Activated naive CD4-positive, alpha-beta T cell treated with anti-CD3 and anti-CD28 coated beads, Interleukin-2, amount 50 U/mL, for 24 hours (primary cell): ENCODE data around the gene INTS11.

Experiments
- H3K27ac Mint-ChIP-seq: one replicate; pipeline ENCODE4 v1.8.0; 2021; ENCODE audit warnings: mild to moderate bottlenecking, mixed read lengths
- H3K27me3 Mint-ChIP-seq: one replicate; pipeline ENCODE4 v1.8.0; 2021; ENCODE audit warnings: mixed read lengths
- H3K36me3 Mint-ChIP-seq: one replicate; pipeline ENCODE4 v1.8.0; 2021; ENCODE audit warnings: mixed read lengths
- H3K4me1 Mint-ChIP-seq: one replicate; pipeline ENCODE4 v1.8.0; 2021; ENCODE audit warnings: mixed read lengths
- H3K4me3 Mint-ChIP-seq: one replicate; pipeline ENCODE4 v1.8.0; 2021; ENCODE audit warnings: mild to moderate bottlenecking, mixed read lengths
- H3K9me3 Mint-ChIP-seq: one replicate; pipeline ENCODE4 v1.8.0; 2021; ENCODE audit warnings: mixed read lengths

INTS11 gene

GRCh38 chr1:1329304-1330210, 5.1 kb upstream of the INTS11 start:
- Mint-ChIP-seq H3K27ac (no peak overlapping the region), H3K9me3 (no peaks in the 10 kb centered on the region), H3K4me3 (no peak overlapping the region), H3K4me1 (peaks cover 7% of the 10 kb centered on the region), H3K36me3 (no peaks in the 10 kb centered on the region), H3K27me3 (no peaks in the 10 kb centered on the region)

DNA sequence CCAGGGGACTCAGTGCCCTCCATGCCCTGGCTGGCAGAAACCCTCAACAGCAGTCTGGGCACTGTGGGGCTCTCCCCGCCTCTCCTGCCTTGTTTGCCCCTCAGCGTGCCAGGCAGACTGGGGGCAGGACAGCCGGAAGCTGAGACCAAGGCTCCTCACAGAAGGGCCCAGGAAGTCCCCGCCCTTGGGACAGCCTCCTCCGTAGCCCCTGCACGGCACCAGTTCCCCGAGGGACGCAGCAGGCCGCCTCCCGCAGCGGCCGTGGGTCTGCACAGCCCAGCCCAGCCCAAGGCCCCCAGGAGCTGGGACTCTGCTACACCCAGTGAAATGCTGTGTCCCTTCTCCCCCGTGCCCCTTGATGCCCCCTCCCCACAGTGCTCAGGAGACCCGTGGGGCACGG, 3.8 kb upstream of the INTS11 start:
- H3K9me3 Mint-ChIP-seq = no peaks in the 10 kb centered on the region

DNA sequence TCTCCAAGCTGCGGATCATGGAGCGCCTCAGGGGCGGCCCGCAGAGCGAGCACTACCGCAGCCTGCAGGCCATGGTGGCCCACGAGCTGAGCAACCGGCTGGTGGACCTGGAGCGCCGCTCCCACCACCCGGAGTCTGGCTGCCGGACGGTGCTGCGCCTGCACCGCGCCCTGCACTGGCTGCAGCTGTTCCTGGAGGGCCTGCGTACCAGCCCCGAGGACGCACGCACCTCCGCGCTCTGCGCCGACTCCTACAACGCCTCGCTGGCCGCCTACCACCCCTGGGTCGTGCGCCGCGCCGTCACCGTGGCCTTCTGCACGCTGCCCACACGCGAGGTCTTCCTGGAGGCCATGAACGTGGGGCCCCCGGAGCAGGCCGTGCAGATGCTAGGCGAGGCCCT, 2.8 kb upstream of the INTS11 start:
- peaks cover 19% of the 10 kb centered on the region for H3K4me1 Mint-ChIP-seq
- no peaks in the 10 kb centered on the region for H3K9me3 Mint-ChIP-seq
- no peak overlapping the region for H3K4me3 Mint-ChIP-seq
- no peaks in the 10 kb centered on the region for H3K27me3 Mint-ChIP-seq
- peaks cover 1% of the 10 kb centered on the region for H3K36me3 Mint-ChIP-seq
- H3K27ac Mint-ChIP-seq = no peak overlapping the region

More for the DNA sequence above, 3.8 kb upstream of the INTS11 start:
- Mint-ChIP-seq H3K36me3 (peaks cover 1% of the 10 kb centered on the region), H3K4me1 (peaks cover 12% of the 10 kb centered on the region), H3K27me3 (no peaks in the 10 kb centered on the region), H3K27ac (no peak overlapping the region), H3K4me3 (no peak overlapping the region)

DNA sequence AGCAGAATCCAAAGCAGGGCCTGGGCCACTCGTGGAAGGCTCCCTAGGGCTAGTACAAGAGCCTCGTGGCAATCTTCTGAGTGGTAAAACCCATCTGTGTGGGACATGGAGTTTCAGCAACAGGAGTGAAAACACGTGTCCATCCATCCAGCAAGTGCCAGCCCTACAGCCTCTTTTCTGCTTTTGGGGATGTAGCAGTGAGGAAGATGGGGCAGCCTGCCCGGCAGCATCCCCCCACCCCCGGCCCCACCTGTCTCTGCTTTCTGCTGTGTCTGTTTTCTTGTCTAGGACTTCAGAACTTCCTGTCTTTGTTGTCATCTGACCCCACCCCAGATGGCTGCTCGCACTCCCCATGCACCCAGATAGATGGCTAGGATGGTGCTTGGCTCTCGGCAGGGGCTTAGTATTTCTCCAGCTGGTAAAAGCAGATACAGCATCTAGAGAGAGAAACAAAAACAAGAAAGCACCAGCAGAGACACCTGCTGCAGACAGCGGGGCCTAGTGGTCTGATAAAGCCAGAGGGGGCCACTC, 1.7 kb upstream of the INTS11 start:
- Mint-ChIP-seq H3K27ac (peak overlapping the region; percentile 59), H3K9me3 (no peaks in the 10 kb centered on the region), H3K27me3 (no peaks in the 10 kb centered on the region), H3K36me3 (peaks cover 3% of the 10 kb centered on the region), H3K4me3 (peak overlapping the region; percentile 66), H3K4me1 (peaks cover 23% of the 10 kb centered on the region)

- no peaks in the 10 kb centered on the region for H3K9me3 Mint-ChIP-seq
- H3K36me3 Mint-ChIP-seq = peaks cover 3% of the 10 kb centered on the region
- peak overlapping the region; percentile 70 for H3K4me3 Mint-ChIP-seq
- H3K27me3 Mint-ChIP-seq = no peaks in the 10 kb centered on the region
- H3K4me1 Mint-ChIP-seq = peaks cover 23% of the 10 kb centered on the region
- no peak overlapping the region for H3K27ac Mint-ChIP-seq
These were observed 1.0 kb upstream of the INTS11 start for GRCh38 chr1:1325288-1326074.

DNA sequence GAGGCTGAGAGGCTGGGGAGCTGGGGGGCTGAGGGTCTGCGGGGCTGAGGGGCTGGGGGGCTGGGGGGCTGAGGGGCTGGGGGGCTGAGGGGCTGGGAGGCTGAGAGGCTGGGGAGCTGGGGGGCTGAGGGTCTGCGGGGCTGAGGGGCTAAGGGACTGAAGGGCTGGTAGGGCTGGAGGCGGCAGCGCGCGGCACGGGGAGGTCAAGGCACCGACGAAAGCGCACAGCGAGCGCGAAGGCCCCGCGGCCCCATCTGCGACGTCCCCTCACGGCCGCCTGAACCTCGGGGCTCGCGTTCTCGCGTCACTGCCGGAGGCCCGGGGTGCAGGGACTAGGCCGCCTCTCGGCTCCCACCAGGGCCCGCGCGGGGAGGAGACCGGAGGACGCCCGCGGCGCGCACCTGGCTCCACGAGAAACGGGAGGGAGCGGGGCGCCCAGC, 356 bp downstream of the INTS11 start:
- Mint-ChIP-seq H3K27me3 (no peaks in the 10 kb centered on the region), H3K9me3 (no peaks in the 10 kb centered on the region), H3K36me3 (peaks cover 4% of the 10 kb centered on the region), H3K4me1 (peaks cover 23% of the 10 kb centered on the region), H3K27ac (no peak overlapping the region), H3K4me3 (peak overlapping the region; percentile 90)

DNA sequence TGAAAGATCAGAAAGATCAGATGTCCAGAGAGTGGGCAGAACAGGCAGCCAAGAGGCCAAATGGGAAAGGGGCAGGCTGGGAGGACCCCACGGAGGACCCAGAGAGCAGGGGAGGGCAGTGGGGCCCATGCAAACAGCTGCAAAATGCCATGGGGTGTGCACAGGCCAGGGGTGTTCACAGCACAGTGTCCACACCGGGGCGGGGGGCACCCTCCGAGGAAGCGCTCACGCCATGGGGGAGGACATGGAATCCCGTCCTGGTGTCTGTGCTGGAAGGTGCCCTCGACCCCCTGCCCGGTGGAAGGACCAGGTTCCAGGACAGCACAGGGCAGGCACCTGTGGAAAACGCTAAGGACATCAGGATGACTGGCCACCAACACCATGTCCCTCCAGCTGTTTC, 1.5 kb downstream of the INTS11 start:
- peak overlapping the region; percentile 77 for H3K27ac Mint-ChIP-seq
- H3K4me3 Mint-ChIP-seq = peak overlapping the region; percentile 93
- no peaks in the 10 kb centered on the region for H3K9me3 Mint-ChIP-seq
- peaks cover 23% of the 10 kb centered on the region for H3K4me1 Mint-ChIP-seq
- no peaks in the 10 kb centered on the region for H3K27me3 Mint-ChIP-seq
- peaks cover 4% of the 10 kb centered on the region for H3K36me3 Mint-ChIP-seq

DNA sequence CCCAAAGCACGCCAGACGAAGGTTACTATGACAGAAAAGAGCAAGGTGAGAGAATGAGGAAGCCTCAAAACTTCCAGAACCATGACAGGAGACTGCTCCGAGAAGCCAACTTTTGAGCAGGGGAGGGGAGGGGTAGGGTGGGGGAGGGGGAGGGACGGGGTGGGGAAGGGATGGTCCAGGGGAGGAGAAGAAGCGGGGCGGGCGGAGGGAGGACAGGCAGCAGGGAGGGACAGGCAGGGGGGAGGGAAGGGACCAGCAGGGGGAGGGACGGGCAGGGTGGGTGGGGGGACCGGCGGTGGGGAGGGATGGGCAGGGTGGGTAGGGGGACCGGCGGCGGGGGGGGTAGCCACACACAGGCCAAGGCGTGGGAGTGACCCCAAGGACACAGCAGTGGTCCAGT, 2.0 kb downstream of the INTS11 start:
- peaks cover 23% of the 10 kb centered on the region for H3K4me1 Mint-ChIP-seq
- H3K36me3 Mint-ChIP-seq = peaks cover 5% of the 10 kb centered on the region
- no peaks in the 10 kb centered on the region for H3K27me3 Mint-ChIP-seq
- H3K27ac Mint-ChIP-seq = peak overlapping the region; percentile 77
- peak overlapping the region; percentile 93 for H3K4me3 Mint-ChIP-seq
- H3K9me3 Mint-ChIP-seq = no peaks in the 10 kb centered on the region

DNA sequence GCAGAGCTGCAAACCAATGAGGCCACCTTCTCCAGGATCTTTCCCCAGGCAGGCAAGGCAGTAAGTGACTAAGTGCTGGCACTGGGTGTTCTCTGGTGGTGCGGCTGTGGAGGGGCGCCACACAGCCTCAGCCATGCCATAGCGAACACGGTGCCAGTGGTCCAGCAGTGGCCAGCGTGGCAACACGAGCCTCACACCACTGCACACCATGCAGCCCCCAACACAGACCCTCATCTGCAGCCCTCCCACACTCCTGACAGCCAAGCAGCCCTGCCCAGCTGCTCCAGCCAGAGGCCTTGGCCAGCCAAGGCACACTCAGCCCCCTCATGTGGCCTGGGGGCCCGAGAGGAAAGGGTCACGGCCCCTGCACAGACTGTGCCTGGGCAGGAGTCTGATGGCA, 3.0 kb downstream of the INTS11 start:
- Mint-ChIP-seq H3K4me1 (peaks cover 23% of the 10 kb centered on the region), H3K27me3 (no peaks in the 10 kb centered on the region), H3K4me3 (no peak overlapping the region), H3K9me3 (no peaks in the 10 kb centered on the region), H3K36me3 (peaks cover 7% of the 10 kb centered on the region), H3K27ac (no peak overlapping the region)

DNA sequence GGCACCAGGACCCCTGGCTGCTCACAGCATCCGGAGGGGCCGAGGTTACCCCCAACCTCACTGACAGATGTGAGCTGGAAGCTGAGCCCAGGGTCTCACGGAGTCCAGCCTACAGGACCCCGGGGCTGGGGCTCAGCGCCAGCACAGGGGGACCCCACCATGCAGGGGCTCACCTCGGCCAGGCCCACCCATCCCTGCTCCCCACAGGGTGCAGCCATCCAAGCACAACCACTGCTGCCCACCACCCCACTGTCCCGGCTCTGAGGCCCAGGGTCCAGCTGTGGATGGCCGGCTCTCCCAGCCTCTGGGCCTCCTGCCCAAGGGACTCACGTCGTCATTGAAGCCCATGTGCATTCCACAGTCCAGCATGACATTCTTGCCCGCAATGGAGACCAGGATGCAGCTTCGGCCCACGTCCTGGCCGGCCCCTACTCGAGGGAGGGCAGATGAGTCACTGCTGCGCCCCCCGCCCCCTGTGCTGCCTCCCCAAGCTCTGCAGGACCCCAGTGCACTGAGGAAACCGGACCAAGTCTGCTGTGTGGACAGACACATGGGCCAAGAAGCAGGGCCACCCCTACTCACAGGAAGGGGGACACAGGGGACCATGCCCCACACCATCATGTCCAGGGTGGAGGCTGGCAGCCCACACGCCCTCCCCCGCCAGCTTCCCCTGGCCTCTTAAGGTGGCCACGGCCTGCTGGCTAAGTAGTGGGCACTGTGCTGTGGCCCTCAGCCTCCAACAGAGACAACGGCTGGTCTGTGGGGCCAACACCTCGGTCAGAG, 3.6 kb downstream of the INTS11 start:
- no peaks in the 10 kb centered on the region for H3K27me3 Mint-ChIP-seq
- no peak overlapping the region for H3K4me3 Mint-ChIP-seq
- H3K4me1 Mint-ChIP-seq = peaks cover 18% of the 10 kb centered on the region
- peaks cover 7% of the 10 kb centered on the region for H3K36me3 Mint-ChIP-seq
- no peak overlapping the region for H3K27ac Mint-ChIP-seq
- H3K9me3 Mint-ChIP-seq = no peaks in the 10 kb centered on the region

- H3K36me3 Mint-ChIP-seq = peaks cover 8% of the 10 kb centered on the region
- no peak overlapping the region for H3K4me3 Mint-ChIP-seq
- no peak overlapping the region for H3K27ac Mint-ChIP-seq
- H3K4me1 Mint-ChIP-seq = peaks cover 16% of the 10 kb centered on the region
- no peaks in the 10 kb centered on the region for H3K27me3 Mint-ChIP-seq
- H3K9me3 Mint-ChIP-seq = no peaks in the 10 kb centered on the region
These were observed 4.9 kb downstream of the INTS11 start for GRCh38 chr1:1319646-1319941.

DNA sequence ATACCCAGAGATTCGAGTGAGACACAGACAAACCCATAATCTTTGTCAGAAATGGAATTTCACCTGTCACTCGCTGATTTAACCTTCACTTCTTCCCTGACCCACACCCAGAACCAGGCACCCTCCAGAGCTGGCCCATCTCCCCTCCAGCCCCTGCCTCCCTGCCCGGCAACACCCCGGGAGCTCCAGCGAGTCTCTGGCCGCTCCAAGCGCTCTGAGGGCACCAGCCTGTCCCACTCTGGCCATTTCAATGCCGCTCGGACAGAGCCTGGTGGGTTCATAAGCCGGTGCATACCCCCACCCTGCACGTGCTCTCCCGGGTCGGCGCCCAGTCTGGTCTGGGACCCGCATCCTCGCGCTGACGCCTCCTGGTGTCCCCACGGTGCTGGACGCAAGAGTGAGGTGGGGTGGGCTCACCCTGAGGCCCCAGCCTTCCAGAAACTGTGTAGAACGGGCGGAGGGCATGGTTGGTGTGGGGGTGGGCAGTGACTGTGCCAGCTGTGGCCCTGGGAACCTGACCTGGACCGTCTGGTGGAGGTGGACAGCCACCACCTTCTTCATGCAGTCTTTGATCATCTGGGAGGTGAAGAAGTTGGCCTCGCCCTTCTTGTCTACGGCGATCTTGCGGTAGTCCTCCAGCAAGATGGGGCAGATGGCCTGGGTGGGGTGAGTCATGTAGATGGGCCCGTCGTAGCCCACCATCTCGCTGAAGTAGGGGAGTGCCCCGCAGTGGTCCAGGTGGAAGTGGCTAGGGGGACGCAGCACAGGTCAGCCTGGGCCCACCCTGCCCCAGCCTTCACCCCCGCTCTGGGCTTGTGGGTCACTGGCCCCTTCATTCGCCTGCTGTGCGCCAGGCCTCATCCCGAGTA, 5.4 kb downstream of the INTS11 start:
- H3K27ac Mint-ChIP-seq = no peak overlapping the region
- peaks cover 16% of the 10 kb centered on the region for H3K4me1 Mint-ChIP-seq
- H3K36me3 Mint-ChIP-seq = peaks cover 8% of the 10 kb centered on the region
- H3K4me3 Mint-ChIP-seq = no peak overlapping the region
- H3K27me3 Mint-ChIP-seq = no peaks in the 10 kb centered on the region
- no peaks in the 10 kb centered on the region for H3K9me3 Mint-ChIP-seq

GRCh38 chr1:1318131-1318652, 6.3 kb downstream of the INTS11 start:
- H3K9me3 Mint-ChIP-seq = no peaks in the 10 kb centered on the region
- H3K4me1 Mint-ChIP-seq = peaks cover 11% of the 10 kb centered on the region
- no peak overlapping the region for H3K4me3 Mint-ChIP-seq
- H3K27me3 Mint-ChIP-seq = no peaks in the 10 kb centered on the region
- no peak overlapping the region for H3K27ac Mint-ChIP-seq
- H3K36me3 Mint-ChIP-seq = peaks cover 9% of the 10 kb centered on the region

GRCh38 chr1:1317420-1317819, 7.0 kb downstream of the INTS11 start:
- Mint-ChIP-seq H3K4me1 (peaks cover 5% of the 10 kb centered on the region), H3K27ac (no peak overlapping the region), H3K27me3 (no peaks in the 10 kb centered on the region), H3K4me3 (no peak overlapping the region), H3K9me3 (no peaks in the 10 kb centered on the region), H3K36me3 (peaks cover 9% of the 10 kb centered on the region)
